GM20000 (cell line): ENCODE results near the gene ZNF574.

Experiments used
- DNase-seq: peaks from one replicate; pipeline ENCODE4 v3.0.0; 2012; ENCODE audit warnings: low spot score
- TF ChIP-seq, protein P1 (sequence below): IDR thresholded peaks from 2 replicates; pipeline ENCODE4 v1.5.1; 2012; ENCODE audit warnings: mild to moderate bottlenecking, control low read depth; ENCODE audit errors: extremely low read depth, missing control alignments

The ZNF574 gene

DNA sequence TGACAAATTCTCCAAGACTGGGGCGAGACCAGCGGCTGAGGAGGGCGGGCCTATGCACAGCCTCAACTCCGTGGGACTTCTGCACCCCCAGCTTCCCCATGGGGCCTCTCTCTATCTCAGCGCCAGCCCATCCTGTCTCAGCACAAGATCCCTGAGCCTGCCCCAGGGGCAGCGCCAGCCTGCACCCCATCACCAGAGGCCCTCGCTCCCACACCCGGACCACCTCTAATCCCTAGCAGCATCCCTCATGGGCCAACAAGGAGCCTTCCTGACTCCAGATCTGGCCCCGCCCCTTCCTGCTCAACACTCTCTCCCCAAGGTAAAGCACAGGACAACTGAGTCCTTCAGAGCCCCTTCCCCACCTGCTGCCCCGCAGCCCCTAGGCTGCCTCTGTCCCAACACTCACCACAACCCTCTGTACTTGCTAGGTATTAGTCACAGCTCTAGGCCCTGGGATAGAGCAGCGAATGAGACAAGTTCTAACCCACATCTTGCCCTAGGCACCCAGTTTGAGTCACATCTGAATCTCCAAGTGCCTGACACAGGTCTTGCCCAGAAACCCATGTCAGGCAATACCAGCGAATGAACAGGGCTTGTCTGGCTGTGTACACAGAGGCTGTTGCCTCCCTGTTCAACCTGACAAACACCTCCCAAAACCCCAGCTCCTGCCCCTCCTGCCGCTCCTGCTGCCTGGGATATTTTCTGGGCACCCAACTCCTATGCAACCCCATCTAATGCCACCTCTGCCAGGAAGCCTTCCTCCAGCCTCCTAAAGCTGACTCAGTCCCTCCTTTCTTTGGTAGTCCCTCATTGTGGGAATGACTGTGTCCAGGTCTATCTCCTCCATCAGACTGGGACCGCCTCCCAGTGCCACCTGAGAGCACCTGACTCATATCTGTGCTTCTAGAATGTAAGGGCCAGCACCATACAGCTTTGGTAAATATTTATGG lies 24.5 kb upstream of the ZNF574 start:
- TF ChIP-seq, protein P1, sequence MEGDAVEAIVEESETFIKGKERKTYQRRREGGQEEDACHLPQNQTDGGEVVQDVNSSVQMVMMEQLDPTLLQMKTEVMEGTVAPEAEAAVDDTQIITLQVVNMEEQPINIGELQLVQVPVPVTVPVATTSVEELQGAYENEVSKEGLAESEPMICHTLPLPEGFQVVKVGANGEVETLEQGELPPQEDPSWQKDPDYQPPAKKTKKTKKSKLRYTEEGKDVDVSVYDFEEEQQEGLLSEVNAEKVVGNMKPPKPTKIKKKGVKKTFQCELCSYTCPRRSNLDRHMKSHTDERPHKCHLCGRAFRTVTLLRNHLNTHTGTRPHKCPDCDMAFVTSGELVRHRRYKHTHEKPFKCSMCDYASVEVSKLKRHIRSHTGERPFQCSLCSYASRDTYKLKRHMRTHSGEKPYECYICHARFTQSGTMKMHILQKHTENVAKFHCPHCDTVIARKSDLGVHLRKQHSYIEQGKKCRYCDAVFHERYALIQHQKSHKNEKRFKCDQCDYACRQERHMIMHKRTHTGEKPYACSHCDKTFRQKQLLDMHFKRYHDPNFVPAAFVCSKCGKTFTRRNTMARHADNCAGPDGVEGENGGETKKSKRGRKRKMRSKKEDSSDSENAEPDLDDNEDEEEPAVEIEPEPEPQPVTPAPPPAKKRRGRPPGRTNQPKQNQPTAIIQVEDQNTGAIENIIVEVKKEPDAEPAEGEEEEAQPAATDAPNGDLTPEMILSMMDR: no peak

DNA sequence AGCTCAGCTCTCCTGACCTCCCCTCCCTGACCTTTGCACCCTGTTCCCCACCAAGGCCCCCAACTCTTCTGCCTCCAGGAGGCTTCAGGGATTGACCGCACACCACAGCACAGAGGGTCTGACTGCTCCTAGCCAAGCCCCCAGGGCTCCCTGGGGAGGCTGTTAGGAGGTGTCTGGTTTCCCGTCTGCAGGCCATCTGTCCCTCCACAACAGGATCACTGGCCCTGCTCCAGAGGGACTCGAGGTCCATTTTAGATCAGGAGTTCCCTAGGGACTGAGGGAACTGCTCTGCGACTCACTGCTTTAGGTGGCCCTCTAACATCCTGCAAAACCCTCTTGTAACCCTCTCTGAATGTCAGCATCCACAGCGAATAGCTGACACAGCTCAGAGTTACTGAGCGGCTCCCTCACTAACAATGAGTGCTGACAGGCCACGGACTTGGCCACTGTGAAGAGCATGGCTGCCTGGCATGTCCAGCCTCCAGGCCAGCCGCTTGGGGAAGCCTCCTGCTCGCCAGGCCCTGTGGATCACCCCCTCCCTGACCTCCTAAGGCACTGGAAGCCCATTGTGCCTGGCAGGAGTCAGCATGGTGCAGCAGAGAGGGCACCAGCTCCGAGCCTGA lies 23.6 kb upstream of the ZNF574 start:
- TF ChIP-seq, protein P1: no peak
- DNase-seq: no peak

More for the DNA sequence above, 24.5 kb upstream of the ZNF574 start:
- no peak for DNase-seq

DNA sequence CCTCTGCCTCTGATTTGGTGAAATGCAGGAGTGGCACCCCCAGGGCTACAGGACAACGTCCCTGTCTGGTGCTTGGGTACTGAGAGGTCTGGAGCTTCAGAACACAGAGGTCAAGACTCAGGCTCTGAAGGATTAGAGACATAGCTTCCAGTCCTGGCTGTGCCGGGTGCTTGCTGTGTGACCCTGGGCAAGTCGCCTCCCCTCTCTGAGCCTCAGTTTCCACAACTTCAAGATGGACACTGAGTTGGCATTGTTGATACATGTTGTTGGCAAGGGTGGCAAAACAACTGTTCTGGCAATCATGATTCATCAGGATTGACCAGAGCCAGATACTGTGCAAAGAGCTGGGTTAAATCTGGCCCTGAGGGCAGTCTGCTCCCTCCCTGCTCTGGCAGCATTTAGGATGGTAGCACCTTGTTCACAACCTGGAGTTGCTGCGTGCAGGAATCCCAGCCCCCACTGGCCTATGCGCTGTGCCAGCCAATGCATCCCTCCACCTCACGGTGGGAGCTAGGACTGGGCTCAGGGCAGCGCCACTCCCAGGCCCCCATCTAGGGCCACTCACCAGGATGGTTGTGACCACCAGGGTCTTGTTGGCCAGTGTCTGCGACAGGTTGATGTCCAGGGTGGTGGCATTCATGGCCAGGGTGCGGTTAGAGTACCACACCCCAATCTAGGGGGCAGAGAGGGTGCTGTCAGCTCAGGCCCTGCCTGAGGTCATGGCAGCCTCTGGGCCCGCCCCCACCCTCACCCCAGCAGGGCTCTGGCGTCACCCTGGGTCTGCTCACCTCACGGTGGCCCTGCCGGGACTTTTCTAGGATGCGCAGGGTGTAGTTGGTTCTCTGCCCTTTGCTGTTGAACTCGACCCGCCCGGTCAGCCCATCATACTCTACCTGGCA lies 22.7 kb upstream of the ZNF574 start:
- TF ChIP-seq, protein P1: no peak
- DNase-seq: no peak

DNA sequence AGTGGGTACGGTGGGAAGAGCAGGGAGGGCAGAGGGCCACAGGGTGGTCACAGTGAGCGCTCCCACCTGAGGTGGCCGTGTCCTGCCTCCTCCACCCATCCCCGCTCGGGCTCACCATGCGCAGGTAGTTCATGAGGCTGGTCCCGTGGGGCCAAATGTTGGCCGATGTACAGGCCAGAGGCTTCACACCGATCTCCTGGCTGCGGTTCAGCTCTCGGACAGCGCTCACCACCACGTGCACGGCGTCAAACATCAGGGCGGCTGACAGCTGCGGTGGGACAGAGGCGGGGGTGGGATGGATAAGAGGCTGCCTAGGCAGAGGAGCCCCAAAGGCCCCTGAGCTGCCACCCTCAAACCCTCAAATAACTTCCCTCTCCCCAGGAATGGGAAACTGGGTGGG lies 21.8 kb upstream of the ZNF574 start:
- TF ChIP-seq, protein P1: no peak
- DNase-seq: no peak

DNA sequence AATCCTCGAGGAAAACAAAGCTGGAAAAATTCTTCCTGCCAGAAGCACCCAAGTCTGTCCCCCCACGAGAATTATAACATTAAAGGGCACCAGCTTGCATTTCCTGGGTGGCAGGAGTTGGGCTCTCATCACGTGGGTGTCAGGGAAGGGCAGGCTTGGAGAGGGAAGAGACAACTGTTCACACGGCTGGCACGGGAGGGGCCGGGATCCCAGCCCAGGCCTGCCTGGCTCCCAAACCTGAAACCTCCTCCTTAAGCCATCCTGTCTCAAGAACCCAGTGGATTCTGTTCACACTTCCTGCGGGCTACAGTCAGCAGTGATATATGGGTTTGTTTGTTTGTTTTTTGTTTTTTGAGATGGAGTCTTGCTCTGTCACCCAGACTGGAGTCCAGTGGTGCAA lies 18.1 kb upstream of the ZNF574 start:
- no peak for DNase-seq
- TF ChIP-seq, protein P1: no peak

DNA sequence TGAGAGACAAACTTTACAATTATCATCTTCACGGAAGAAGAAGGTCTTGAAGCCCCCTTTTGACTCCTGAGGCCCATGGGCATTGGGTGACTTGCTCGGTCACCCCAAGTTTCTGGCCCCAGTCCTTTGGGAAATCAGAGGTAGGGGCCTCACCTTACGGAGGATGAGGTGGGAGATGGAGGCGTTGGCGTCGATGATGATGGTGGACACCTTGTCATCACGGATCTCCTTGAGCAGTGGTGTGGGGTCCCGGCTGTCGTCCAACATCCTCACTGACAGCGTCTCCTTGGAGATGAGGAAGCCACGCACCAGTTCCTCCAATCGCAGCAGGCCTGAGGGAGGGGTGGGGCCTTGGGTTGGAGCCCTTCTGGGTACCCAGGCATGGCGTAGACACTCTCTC lies 16.8 kb upstream of the ZNF574 start:
- TF ChIP-seq, protein P1: no peak
- no peak for DNase-seq

DNA sequence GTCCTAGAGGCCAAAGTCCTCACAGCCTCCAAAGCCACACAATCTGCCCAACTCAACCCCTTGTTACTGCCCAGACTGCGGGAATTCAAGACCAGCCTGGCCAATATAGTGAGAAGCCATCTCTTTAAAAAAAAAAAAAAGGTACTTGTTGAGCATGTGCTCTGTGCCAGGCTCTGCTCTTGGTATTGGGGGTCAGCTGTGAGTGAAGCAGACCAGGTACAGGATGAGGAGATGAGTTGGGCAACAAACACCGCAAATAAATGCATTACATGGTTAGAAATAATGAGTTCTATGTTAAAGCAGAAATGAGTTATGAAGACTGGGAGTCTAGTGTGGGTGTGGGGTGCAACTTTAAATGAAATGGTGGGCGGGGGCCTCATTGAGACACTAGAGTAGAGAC lies 15.8 kb upstream of the ZNF574 start:
- TF ChIP-seq, protein P1: no peak

More for the DNA sequence above, 15.8 kb upstream of the ZNF574 start:
- no peak for DNase-seq
